Measurements from ENCODE around the gene GLI1.

DNA sequence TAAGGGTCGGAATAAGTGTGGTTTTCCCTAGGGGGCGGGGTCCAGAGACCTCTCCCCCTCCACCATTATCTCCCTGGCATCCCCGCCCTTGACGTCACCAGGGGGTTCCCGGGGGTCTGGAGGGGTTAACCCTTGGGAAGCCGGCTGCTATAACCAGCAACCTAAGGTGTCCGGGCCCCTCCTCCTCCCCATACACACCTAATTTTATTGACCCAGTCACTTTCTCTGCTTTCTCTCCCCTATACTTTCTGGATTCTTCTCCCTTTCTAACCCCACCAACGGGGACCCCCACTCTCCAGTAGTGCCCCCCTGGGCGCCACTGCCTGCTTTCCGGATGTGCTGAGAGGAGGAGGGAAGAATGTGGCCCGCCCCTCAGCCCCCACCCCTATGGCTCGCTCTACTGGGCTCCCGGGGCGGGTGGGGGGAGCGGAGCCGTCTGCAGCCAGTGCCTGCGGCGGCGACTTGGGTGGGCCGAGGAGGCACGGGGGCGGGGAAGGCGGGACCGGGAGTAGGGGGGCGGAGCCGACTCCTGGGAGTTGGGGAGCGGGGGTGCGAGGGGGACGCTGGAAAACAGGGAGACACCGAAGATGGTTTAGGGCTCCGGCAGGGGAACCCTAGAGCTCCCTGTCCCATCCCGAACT lies 1.8 kb downstream of the GLI1 start:
- TF ChIP-seq EP300 (IDR thresholded peaks at IDR 0.05; ENCODE audit: borderline replicate concordance in 1 of 2, low read depth in 1 of 2, low read length in 1 of 2) (no peak), SMC3 (IDR thresholded peaks at IDR 0.05; ENCODE audit: low read depth, low read length) (no peak), RFX5 (IDR thresholded peaks at IDR 0.05; ENCODE audit: low read length) (no peak), FOSL2 (IDR thresholded peaks at IDR 0.05; ENCODE audit: borderline replicate concordance, low read depth) (no peak), ELF1 (IDR thresholded peaks at IDR 0.05) (no peak), TCF12 (IDR thresholded peaks at IDR 0.05) (no peak), RAD21 (IDR thresholded peaks at IDR 0.05; ENCODE audit: low read length) (no peak), SIN3A (IDR thresholded peaks at IDR 0.05; ENCODE audit: borderline replicate concordance, low read depth, low read length) (no peak), JUND (IDR thresholded peaks at IDR 0.05) (no peak)
- TF ChIP-seq, protein P1, sequence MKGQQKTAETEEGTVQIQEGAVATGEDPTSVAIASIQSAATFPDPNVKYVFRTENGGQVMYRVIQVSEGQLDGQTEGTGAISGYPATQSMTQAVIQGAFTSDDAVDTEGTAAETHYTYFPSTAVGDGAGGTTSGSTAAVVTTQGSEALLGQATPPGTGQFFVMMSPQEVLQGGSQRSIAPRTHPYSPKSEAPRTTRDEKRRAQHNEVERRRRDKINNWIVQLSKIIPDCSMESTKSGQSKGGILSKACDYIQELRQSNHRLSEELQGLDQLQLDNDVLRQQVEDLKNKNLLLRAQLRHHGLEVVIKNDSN (IDR thresholded peaks at IDR 0.05; ENCODE audit: borderline replicate concordance, low read depth) = no peak
- TF ChIP-seq, protein P2, sequence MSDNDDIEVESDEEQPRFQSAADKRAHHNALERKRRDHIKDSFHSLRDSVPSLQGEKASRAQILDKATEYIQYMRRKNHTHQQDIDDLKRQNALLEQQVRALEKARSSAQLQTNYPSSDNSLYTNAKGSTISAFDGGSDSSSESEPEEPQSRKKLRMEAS (IDR thresholded peaks at IDR 0.05; ENCODE audit: low read depth) = no peak
- TF ChIP-seq, protein P3, sequence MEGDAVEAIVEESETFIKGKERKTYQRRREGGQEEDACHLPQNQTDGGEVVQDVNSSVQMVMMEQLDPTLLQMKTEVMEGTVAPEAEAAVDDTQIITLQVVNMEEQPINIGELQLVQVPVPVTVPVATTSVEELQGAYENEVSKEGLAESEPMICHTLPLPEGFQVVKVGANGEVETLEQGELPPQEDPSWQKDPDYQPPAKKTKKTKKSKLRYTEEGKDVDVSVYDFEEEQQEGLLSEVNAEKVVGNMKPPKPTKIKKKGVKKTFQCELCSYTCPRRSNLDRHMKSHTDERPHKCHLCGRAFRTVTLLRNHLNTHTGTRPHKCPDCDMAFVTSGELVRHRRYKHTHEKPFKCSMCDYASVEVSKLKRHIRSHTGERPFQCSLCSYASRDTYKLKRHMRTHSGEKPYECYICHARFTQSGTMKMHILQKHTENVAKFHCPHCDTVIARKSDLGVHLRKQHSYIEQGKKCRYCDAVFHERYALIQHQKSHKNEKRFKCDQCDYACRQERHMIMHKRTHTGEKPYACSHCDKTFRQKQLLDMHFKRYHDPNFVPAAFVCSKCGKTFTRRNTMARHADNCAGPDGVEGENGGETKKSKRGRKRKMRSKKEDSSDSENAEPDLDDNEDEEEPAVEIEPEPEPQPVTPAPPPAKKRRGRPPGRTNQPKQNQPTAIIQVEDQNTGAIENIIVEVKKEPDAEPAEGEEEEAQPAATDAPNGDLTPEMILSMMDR (IDR thresholded peaks at IDR 0.05) = no peak
- TF ChIP-seq, protein P4, sequence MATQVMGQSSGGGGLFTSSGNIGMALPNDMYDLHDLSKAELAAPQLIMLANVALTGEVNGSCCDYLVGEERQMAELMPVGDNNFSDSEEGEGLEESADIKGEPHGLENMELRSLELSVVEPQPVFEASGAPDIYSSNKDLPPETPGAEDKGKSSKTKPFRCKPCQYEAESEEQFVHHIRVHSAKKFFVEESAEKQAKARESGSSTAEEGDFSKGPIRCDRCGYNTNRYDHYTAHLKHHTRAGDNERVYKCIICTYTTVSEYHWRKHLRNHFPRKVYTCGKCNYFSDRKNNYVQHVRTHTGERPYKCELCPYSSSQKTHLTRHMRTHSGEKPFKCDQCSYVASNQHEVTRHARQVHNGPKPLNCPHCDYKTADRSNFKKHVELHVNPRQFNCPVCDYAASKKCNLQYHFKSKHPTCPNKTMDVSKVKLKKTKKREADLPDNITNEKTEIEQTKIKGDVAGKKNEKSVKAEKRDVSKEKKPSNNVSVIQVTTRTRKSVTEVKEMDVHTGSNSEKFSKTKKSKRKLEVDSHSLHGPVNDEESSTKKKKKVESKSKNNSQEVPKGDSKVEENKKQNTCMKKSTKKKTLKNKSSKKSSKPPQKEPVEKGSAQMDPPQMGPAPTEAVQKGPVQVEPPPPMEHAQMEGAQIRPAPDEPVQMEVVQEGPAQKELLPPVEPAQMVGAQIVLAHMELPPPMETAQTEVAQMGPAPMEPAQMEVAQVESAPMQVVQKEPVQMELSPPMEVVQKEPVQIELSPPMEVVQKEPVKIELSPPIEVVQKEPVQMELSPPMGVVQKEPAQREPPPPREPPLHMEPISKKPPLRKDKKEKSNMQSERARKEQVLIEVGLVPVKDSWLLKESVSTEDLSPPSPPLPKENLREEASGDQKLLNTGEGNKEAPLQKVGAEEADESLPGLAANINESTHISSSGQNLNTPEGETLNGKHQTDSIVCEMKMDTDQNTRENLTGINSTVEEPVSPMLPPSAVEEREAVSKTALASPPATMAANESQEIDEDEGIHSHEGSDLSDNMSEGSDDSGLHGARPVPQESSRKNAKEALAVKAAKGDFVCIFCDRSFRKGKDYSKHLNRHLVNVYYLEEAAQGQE (IDR thresholded peaks at IDR 0.05; ENCODE audit: low read depth, low read length) = no peak
- TF ChIP-seq, protein P5, sequence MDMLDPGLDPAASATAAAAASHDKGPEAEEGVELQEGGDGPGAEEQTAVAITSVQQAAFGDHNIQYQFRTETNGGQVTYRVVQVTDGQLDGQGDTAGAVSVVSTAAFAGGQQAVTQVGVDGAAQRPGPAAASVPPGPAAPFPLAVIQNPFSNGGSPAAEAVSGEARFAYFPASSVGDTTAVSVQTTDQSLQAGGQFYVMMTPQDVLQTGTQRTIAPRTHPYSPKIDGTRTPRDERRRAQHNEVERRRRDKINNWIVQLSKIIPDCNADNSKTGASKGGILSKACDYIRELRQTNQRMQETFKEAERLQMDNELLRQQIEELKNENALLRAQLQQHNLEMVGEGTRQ (IDR thresholded peaks at IDR 0.05; ENCODE audit: borderline replicate concordance, low read depth, low read length) = no peak

Measured in SK-N-SH (cell line).